HL-60 (cell line): Measurements from ENCODE around the gene OR5T2.

Experiments used
- DNase-seq, 2 experiments: peaks; one replicate each; pipeline ENCODE4 v3.0.0-alpha.2; 2010 to 2020; ENCODE audit warnings: low read depth in 1 of 2, low spot score in 1 of 2
- H3K27ac ChIP-seq: fragments of 250-450 bp; sonication (Bioruptor Pico); replicated peaks from 2 replicates; pipeline ENCODE4 v1.5.1; 2020; ENCODE audit warnings: mild to moderate bottlenecking, moderate library complexity
- H3K27me3 ChIP-seq: fragments of 250-450 bp; sonication (Bioruptor Pico); 2 replicates; pipeline ENCODE4 v1.5.1; 2021; ENCODE audit warnings: mild to moderate bottlenecking, moderate library complexity; ENCODE audit not compliant: insufficient read depth, poor library complexity, severe bottlenecking
- H3K4me3 ChIP-seq: replicated peaks from 2 replicates; pipeline ENCODE4 v1.5.1; 2011; ENCODE audit warnings: mild to moderate bottlenecking, control low read depth, low read length; ENCODE audit not compliant: insufficient read depth
- GABPA ChIP-seq: IDR thresholded peaks from 2 replicates; pipeline ENCODE4 v1.6.1; 2012; ENCODE audit warnings: low read depth
- POLR2AphosphoS5 ChIP-seq: IDR thresholded peaks from 2 replicates; pipeline ENCODE4 v1.6.1; 2012; ENCODE audit warnings: low read depth
- SPI1 ChIP-seq: IDR thresholded peaks from 2 replicates; pipeline ENCODE4 v1.6.1; 2012; ENCODE audit warnings: low read depth, mild to moderate bottlenecking, borderline replicate concordance
- long read RNA-seq: library from polyadenylated mRNA; unstranded; transcript quantifications from one replicate; pipeline ENCODE4 v2.0.0, GENCODE V29; 2020
- TF ChIP-seq, protein P1 (sequence below): IDR thresholded peaks from one replicate; pipeline ENCODE4 v1.5.1; 2011; ENCODE audit warnings: low read length, control low read depth, inconsistent platforms; ENCODE audit not compliant: insufficient read depth
- TF ChIP-seq, protein P2 (sequence below): IDR thresholded peaks from 2 replicates; pipeline ENCODE4 v1.6.1; 2012; ENCODE audit warnings: low read depth; ENCODE audit not compliant: insufficient replicate concordance

OR5T2 gene
- long read RNA-seq, result 0 reads

DNA sequence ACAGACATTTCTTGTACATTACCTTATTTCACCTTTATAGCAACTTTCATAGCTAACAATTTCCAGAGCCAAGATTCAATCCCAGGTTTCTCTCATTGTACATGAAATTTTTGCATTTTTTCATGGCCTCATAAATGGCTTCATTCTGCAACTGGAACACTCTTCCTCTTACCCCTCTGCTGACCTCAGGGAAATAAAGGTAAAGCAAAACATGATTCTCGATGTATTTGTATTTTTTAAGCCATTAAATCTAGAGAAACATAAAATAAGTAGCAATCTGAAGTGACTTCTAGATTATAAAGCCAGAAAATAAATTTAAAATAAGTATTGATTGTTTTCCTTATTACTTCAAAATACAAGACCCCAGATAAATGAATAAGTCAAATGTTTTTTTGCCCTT is at the start of gene OR5T2:
TSS of gene OR5T2 (minus strand) at position 101 of the 400 bp plus-strand sequence. CDS start 1,193 bp downstream, outside the sequence.
- TF ChIP-seq, protein P1, sequence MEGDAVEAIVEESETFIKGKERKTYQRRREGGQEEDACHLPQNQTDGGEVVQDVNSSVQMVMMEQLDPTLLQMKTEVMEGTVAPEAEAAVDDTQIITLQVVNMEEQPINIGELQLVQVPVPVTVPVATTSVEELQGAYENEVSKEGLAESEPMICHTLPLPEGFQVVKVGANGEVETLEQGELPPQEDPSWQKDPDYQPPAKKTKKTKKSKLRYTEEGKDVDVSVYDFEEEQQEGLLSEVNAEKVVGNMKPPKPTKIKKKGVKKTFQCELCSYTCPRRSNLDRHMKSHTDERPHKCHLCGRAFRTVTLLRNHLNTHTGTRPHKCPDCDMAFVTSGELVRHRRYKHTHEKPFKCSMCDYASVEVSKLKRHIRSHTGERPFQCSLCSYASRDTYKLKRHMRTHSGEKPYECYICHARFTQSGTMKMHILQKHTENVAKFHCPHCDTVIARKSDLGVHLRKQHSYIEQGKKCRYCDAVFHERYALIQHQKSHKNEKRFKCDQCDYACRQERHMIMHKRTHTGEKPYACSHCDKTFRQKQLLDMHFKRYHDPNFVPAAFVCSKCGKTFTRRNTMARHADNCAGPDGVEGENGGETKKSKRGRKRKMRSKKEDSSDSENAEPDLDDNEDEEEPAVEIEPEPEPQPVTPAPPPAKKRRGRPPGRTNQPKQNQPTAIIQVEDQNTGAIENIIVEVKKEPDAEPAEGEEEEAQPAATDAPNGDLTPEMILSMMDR, result no peak
- TF ChIP-seq POLR2AphosphoS5 (no peak), GABPA (no peak), SPI1 (no peak)
- TF ChIP-seq, protein P2, sequence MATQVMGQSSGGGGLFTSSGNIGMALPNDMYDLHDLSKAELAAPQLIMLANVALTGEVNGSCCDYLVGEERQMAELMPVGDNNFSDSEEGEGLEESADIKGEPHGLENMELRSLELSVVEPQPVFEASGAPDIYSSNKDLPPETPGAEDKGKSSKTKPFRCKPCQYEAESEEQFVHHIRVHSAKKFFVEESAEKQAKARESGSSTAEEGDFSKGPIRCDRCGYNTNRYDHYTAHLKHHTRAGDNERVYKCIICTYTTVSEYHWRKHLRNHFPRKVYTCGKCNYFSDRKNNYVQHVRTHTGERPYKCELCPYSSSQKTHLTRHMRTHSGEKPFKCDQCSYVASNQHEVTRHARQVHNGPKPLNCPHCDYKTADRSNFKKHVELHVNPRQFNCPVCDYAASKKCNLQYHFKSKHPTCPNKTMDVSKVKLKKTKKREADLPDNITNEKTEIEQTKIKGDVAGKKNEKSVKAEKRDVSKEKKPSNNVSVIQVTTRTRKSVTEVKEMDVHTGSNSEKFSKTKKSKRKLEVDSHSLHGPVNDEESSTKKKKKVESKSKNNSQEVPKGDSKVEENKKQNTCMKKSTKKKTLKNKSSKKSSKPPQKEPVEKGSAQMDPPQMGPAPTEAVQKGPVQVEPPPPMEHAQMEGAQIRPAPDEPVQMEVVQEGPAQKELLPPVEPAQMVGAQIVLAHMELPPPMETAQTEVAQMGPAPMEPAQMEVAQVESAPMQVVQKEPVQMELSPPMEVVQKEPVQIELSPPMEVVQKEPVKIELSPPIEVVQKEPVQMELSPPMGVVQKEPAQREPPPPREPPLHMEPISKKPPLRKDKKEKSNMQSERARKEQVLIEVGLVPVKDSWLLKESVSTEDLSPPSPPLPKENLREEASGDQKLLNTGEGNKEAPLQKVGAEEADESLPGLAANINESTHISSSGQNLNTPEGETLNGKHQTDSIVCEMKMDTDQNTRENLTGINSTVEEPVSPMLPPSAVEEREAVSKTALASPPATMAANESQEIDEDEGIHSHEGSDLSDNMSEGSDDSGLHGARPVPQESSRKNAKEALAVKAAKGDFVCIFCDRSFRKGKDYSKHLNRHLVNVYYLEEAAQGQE, result no peak
- Histone ChIP-seq H3K27me3 (no peaks in the 10 kb centered on the region), H3K4me3 (no peak within 1 kb of the TSS), H3K27ac (no peak within 1 kb of the TSS)
- no peak for DNase-seq

DNA sequence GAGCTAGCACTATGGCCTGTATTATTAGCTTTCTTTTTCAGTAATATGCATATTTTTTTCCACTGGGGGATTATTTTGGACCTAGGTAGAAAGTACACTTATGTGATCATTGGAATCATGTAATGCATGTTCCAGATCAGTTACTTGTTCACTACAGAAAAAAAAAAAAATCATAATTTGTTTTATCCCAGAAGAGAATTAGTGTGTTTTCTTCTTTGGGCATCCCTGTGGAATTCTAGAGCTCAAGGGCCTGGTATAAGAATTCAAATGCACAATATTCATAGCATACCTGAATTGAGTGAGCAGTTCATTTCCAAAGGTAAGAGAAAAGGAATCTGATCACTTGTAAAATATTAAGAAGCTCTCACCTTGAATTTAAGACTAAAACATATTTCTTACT is 39.8 kb upstream of the OR5T2 start, which contains the start of gene OR5T1:
TSS of gene OR5T1 (plus strand) at position 301 of the 400 bp plus-strand sequence. CDS start 1,485 bp downstream, outside the sequence.
- TF ChIP-seq SPI1 (no peak), POLR2AphosphoS5 (no peak), GABPA (no peak)
- TF ChIP-seq, protein P1, result no peak
- TF ChIP-seq, protein P2, result no peak
- Histone ChIP-seq H3K4me3 (no peak within 1 kb of the TSS), H3K27ac (no peak within 1 kb of the TSS), H3K27me3 (no peaks in the 10 kb centered on the region)
- no peak for DNase-seq

DNA sequence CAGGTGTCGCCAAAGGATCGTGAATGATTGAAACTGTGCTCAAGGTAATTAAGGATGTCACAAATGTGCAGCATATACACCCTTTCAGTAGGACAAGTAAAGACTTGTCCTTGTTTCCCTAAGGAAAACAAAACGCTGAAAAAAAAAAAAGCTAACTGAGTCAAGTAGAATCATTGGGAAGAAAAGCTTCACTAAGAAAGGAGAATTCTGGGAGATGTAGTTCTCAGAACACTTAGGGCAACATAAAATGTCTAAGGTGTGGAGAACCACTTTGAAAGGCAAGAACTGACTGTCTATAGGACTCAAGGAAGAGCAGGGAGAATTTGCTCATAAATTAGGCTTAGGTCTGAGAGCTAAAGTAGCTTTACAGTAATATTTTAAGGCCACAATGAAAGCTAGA is 37.0 kb upstream of the OR5T2 start:
- no peak for DNase-seq
- H3K4me3 ChIP-seq, result no peak overlapping the region
- TF ChIP-seq SPI1 (no peak), GABPA (no peak), POLR2AphosphoS5 (no peak)
- TF ChIP-seq, protein P1, result no peak
- TF ChIP-seq, protein P2, result no peak

More for the DNA sequence above, 37.0 kb upstream of the OR5T2 start:
- H3K27me3 ChIP-seq, result no peaks in the 10 kb centered on the region
- no peak overlapping the region for H3K27ac ChIP-seq
